ENCODE results near the gene JPH2.
A peak's percentile ranks its signal among the peaks of the same experiment; 100 is the strongest.

Gene JPH2

GRCh38 chr20:44224637-44225036, 37.6 kb upstream of the JPH2 start:
- no peak overlapping the region for H3K4me2 ChIP-seq
- no peak for TF ChIP-seq Cebpa-rat (IDR thresholded peaks at IDR 0.05)

GRCh38 chr20:44223721-44224120, 36.7 kb upstream of the JPH2 start:
- Histone ChIP-seq H3K27ac (no peak overlapping the region), H3K4me3 (no peak overlapping the region), H3K4me2 (no peak overlapping the region), H3K27me3 (no peaks in the 10 kb centered on the region), H3K9me3 (replicated peaks in 1 of 11) (no peaks in the 10 kb centered on the region), H3K9ac (no peak overlapping the region), H3K4me1 (peaks cover 0 to 11% (median 7%) of the 10 kb centered on the region in 10 experiments; a peak in 15 of 20 replicates), H3K36me3 (no peaks in the 10 kb centered on the region), H4K20me1 (no peaks in the 10 kb centered on the region)
- TF ChIP-seq Cebpa-rat (IDR thresholded peaks at IDR 0.05): no peak

More at GRCh38 chr20:44224637-44225036, 37.6 kb upstream of the JPH2 start:
- no peak overlapping the region for H3K9ac ChIP-seq
- no peaks in the 10 kb centered on the region for H3K9me3 ChIP-seq (replicated peaks in 1 of 11)
- peaks cover 0 to 5% (median 0%) of the 10 kb centered on the region in 10 experiments; a peak in 3 of 20 replicates for H3K4me1 ChIP-seq
- H3K27me3 ChIP-seq: no peaks in the 10 kb centered on the region
- H4K20me1 ChIP-seq: no peaks in the 10 kb centered on the region; a peak in 1 of 22 replicates
- no peak overlapping the region for H3K4me3 ChIP-seq
- no peak overlapping the region for H3K27ac ChIP-seq
- no peaks in the 10 kb centered on the region for H3K36me3 ChIP-seq

- H3K4me2 ChIP-seq: no peak overlapping the region
- H4K20me1 ChIP-seq: no peaks in the 10 kb centered on the region
- H3K27ac ChIP-seq: no peak overlapping the region
- no peak overlapping the region for H3K4me3 ChIP-seq
- no peaks in the 10 kb centered on the region for H3K36me3 ChIP-seq
- H3K4me1 ChIP-seq: peaks cover 8 to 20% (median 16%) of the 10 kb centered on the region in 10 experiments
- H3K9ac ChIP-seq: no peak overlapping the region
- TF ChIP-seq Cebpa-rat (IDR thresholded peaks at IDR 0.05): no peak
- H3K27me3 ChIP-seq: no peaks in the 10 kb centered on the region
- H3K9me3 ChIP-seq (replicated peaks in 1 of 11): no peaks in the 10 kb centered on the region
Measured at GRCh38 chr20:44222633-44223368, 35.8 kb upstream of the JPH2 start.

- Histone ChIP-seq H3K4me3 (no peak overlapping the region), H3K9ac (no peak overlapping the region), H3K4me1 (peaks cover 11 to 25% (median 20%) of the 10 kb centered on the region in 10 experiments), H3K9me3 (replicated peaks in 1 of 11) (no peaks in the 10 kb centered on the region), H3K4me2 (no peak overlapping the region), H3K27me3 (no peaks in the 10 kb centered on the region), H4K20me1 (no peaks in the 10 kb centered on the region), H3K36me3 (no peaks in the 10 kb centered on the region), H3K27ac (no peak overlapping the region)
- TF ChIP-seq Cebpa-rat (IDR thresholded peaks at IDR 0.05): no peak
Measured at GRCh38 chr20:44222027-44222426, 35.0 kb upstream of the JPH2 start.

- Histone ChIP-seq H3K9ac (no peak overlapping the region), H3K4me2 (no peak overlapping the region), H3K4me3 (no peak overlapping the region), H4K20me1 (no peaks in the 10 kb centered on the region), H3K9me3 (replicated peaks in 1 of 11) (no peaks in the 10 kb centered on the region), H3K27ac (no peak overlapping the region), H3K27me3 (no peaks in the 10 kb centered on the region), H3K4me1 (peaks cover 11 to 25% (median 20%) of the 10 kb centered on the region in 10 experiments), H3K36me3 (no peaks in the 10 kb centered on the region)
- no peak for TF ChIP-seq Cebpa-rat (IDR thresholded peaks at IDR 0.05)
Measured at GRCh38 chr20:44221368-44221954, 34.5 kb upstream of the JPH2 start.

- no peak for TF ChIP-seq Cebpa-rat (IDR thresholded peaks at IDR 0.05)
- H3K27ac ChIP-seq: no peak overlapping the region
- H3K9ac ChIP-seq: peak overlapping the region in 2 of 11 experiments; percentile 19 to 43; a peak in 2 of 22 replicates
Measured at GRCh38 chr20:44219791-44220190, 32.8 kb upstream of the JPH2 start.

GRCh38 chr20:44219170-44219730, 32.3 kb upstream of the JPH2 start:
- Histone ChIP-seq H3K9me3 (replicated peaks in 1 of 11) (no peaks in the 10 kb centered on the region), H3K4me3 (no peak overlapping the region), H3K27ac (no peak overlapping the region), H3K9ac (peak overlapping the region in 2 of 11 experiments; percentile 19 to 43; a peak in 3 of 22 replicates), H3K4me2 (peak overlapping the region in 4 of 11 experiments; percentile 33 to 67 (median 56); a peak in 8 of 22 replicates), H3K27me3 (no peaks in the 10 kb centered on the region), H3K36me3 (no peaks in the 10 kb centered on the region), H3K4me1 (peaks cover 11 to 25% (median 21%) of the 10 kb centered on the region in 10 experiments), H4K20me1 (no peaks in the 10 kb centered on the region)
- no peak for TF ChIP-seq Cebpa-rat (IDR thresholded peaks at IDR 0.05)

More at GRCh38 chr20:44219791-44220190, 32.8 kb upstream of the JPH2 start:
- Histone ChIP-seq H4K20me1 (no peaks in the 10 kb centered on the region), H3K36me3 (no peaks in the 10 kb centered on the region), H3K4me3 (no peak overlapping the region), H3K4me1 (peaks cover 11 to 25% (median 21%) of the 10 kb centered on the region in 10 experiments), H3K4me2 (no peak overlapping the region), H3K9me3 (replicated peaks in 1 of 11) (no peaks in the 10 kb centered on the region), H3K27me3 (no peaks in the 10 kb centered on the region)

GRCh38 chr20:44218446-44218845, 31.5 kb upstream of the JPH2 start:
- TF ChIP-seq Cebpa-rat (IDR thresholded peaks at IDR 0.05): no peak
- Histone ChIP-seq H3K27ac (no peak overlapping the region), H3K9ac (no peak overlapping the region), H3K4me3 (no peak overlapping the region), H3K9me3 (replicated peaks in 1 of 11) (no peaks in the 10 kb centered on the region), H3K27me3 (no peaks in the 10 kb centered on the region), H3K4me1 (peaks cover 11 to 25% (median 21%) of the 10 kb centered on the region in 10 experiments), H3K36me3 (no peaks in the 10 kb centered on the region), H3K4me2 (peak overlapping the region; percentile 25 to 67 (median 47); a peak in 20 of 22 replicates), H4K20me1 (no peaks in the 10 kb centered on the region)

- TF ChIP-seq Cebpa-rat (IDR thresholded peaks at IDR 0.05): no peak
- Histone ChIP-seq H3K36me3 (no peaks in the 10 kb centered on the region), H3K27me3 (no peaks in the 10 kb centered on the region), H3K4me1 (peaks cover 11 to 26% (median 21%) of the 10 kb centered on the region in 10 experiments), H3K4me3 (no peak overlapping the region), H3K9ac (peak overlapping the region in 3 of 11 experiments; percentile 4 to 33 (median 20); a peak in 1 of 22 replicates), H3K9me3 (replicated peaks in 1 of 11) (no peaks in the 10 kb centered on the region), H4K20me1 (no peaks in the 10 kb centered on the region), H3K27ac (no peak overlapping the region), H3K4me2 (peak overlapping the region; percentile 25 to 67 (median 47); a peak in 21 of 22 replicates)
Measured at GRCh38 chr20:44217342-44218092, 30.5 kb upstream of the JPH2 start.

Measured in BLaER1 treated with 17β-estradiol and CSF1 and Interleukin-3, amounts not matched to agents 10 nM and 100 nM (cell line).